HG02763 (cell line): Measurements from ENCODE around the gene NDN.

ENCODE experiments used
- ATAC-seq: cut with Tn5 transposase; IDR thresholded peaks from one replicate; pipeline ENCODE4 v1.9.1; 2021; ENCODE audit warnings: mild to moderate bottlenecking, moderate library complexity; ENCODE audit not compliant: unreplicated experiment

NDN gene

DNA sequence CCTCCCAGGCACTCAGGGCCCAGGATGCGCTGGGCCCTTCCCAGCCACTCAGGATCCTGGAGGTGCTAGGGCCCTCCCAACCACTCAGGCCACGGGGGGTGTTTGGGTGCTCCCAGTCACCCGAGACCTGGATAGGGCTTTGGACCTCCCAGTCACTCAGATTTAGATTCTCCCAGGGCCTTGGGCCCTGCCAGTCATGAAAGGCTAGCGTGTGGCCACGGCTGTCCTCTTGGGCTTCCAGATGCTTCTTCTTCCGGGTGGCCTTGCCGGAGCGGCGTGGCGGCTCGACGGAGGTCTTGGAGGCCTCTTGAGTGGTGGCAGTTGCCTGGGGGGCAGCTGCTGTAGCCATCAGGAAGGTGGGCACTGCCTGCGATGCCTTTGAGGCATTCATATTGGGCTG is 42.3 kb downstream of the NDN start:
- no peak for ATAC-seq

DNA sequence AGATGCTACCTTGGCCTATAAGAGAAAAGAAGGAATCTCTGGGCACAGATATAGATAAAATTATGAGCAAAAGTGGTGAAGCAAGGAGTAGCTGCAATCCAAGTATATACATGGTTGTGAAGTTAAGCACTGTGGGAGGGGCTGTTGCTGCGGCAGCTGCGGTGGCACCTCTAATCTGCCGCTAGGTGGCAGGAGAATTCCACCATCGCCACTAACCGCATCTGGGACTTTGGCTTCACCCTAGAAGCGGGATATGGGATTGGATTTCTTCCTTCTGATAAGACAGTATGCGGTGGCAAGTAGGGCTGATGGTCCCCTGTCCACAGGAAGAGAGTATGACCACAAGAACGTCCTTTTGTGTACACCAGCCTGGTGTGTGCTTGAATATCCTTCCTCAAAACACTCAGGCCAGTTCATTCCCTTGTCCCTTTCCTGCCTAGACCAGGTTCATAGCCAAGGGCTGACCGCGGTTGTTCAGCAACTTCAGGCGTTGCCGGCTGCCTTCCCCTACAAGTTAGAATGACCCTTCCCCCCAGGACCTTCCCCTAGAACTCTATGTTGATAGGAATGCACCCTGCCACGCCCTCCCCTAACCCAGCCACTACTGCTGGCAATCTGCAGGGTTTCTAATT is 44.6 kb downstream of the NDN start:
- ATAC-seq, result no peak
